Neural cell (in vitro differentiated cells): ENCODE data around the gene GAN. TPM values are rescaled to one million over a fixed set of nuclear protein-coding genes. Genes with fewer than 3 reads are reported as not detected.

Experiments used
- H2AFZ ChIP-seq: fragments of 200-600, 300-800 bp; sonication (generic), shearing (Covaris generic); 2 replicates; pipeline ENCODE4 v1.6.0; 2014; ENCODE audit warnings: low read depth, mild to moderate bottlenecking, antibody characterized with exemption, low read length, moderate library complexity
- H3F3A ChIP-seq: fragments of 200-600 bp; shearing (Covaris generic); 2 replicates; pipeline ENCODE4 v1.6.1; 2016; ENCODE audit warnings: mild to moderate bottlenecking, moderate library complexity, mixed read lengths, antibody characterized with exemption, low read length; ENCODE audit not compliant: insufficient read depth, poor library complexity, severe bottlenecking
- H3K27ac ChIP-seq: fragments of 200-600, 300-800 bp; sonication (generic), shearing (Covaris generic); 2 replicates; pipeline ENCODE4 v1.5.1; 2014; ENCODE audit warnings: mild to moderate bottlenecking, low read length, moderate library complexity
- H3K27me3 ChIP-seq: fragments of 300-800, 200-600 bp; sonication (generic), shearing (Covaris generic); 2 replicates; pipeline ENCODE4 v1.6.0; 2014; ENCODE audit warnings: mild to moderate bottlenecking, low read depth, low read length, moderate library complexity; ENCODE audit not compliant: insufficient read depth
- H3K36me3 ChIP-seq: fragments of 300-800, 200-600 bp; sonication (generic), shearing (Covaris generic); 2 replicates; pipeline ENCODE4 v1.5.1; 2014; ENCODE audit warnings: mild to moderate bottlenecking, antibody characterized with exemption, low read length, moderate library complexity; ENCODE audit not compliant: insufficient read depth
- H3K4me2 ChIP-seq: fragments of 300-800, 200-600 bp; sonication (generic), shearing (Covaris generic); 2 replicates; pipeline ENCODE4 v1.6.0; 2014; ENCODE audit warnings: mild to moderate bottlenecking, low read length
- H3K4me3 ChIP-seq: fragments of 300-800, 200-600 bp; sonication (generic), shearing (Covaris generic); 2 replicates; pipeline ENCODE4 v1.5.1; 2014; ENCODE audit warnings: mild to moderate bottlenecking, low read length, moderate library complexity
- H3K79me2 ChIP-seq: fragments of 200-600 bp; shearing (Covaris generic); replicated peaks from 2 replicates; pipeline ENCODE4 v1.6.0; 2014; ENCODE audit warnings: mild to moderate bottlenecking, low read length, moderate library complexity; ENCODE audit not compliant: insufficient read depth
- H3K9ac ChIP-seq: fragments of 300-800, 200-600 bp; sonication (generic), shearing (Covaris generic); 2 replicates; pipeline ENCODE4 v1.6.1; 2016; ENCODE audit warnings: mild to moderate bottlenecking, low read length, mixed read lengths
- H3K9me2 ChIP-seq: fragments of 200-600 bp; shearing (Covaris generic); 2 replicates; pipeline ENCODE4 v1.6.1; 2016; ENCODE audit warnings: mild to moderate bottlenecking, low read length, mixed read lengths; ENCODE audit not compliant: insufficient read depth
- H3K9me3 ChIP-seq: fragments of 200-600, 300-800 bp; sonication (generic), shearing (Covaris generic); 2 replicates; pipeline ENCODE4 v1.6.1; 2016; ENCODE audit warnings: mild to moderate bottlenecking, mixed run types, low read length, moderate library complexity, mixed read lengths
- H4K20me1 ChIP-seq: fragments of 200-600 bp; shearing (Covaris generic); 2 replicates; pipeline ENCODE4 v1.6.1; 2016; ENCODE audit warnings: mild to moderate bottlenecking, mixed run types; ENCODE audit not compliant: insufficient read depth
- CTCF ChIP-seq: fragments of 450-650 bp; IDR thresholded peaks from 2 replicates; pipeline ENCODE4 v1.5.1; 2014; ENCODE audit warnings: antibody characterized with exemption, mild to moderate bottlenecking, moderate library complexity; ENCODE audit not compliant: poor library complexity, severe bottlenecking
- EP300 ChIP-seq: fragments of 450-650 bp; conservative IDR thresholded peaks from 2 replicates; pipeline ENCODE4 v1.6.1; 2014; ENCODE audit warnings: antibody characterized with exemption, mild to moderate bottlenecking, moderate library complexity; ENCODE audit not compliant: poor library complexity, severe bottlenecking
- EZH2 ChIP-seq: fragments of 200-600, 300-800 bp; shearing (Covaris generic), sonication (generic); IDR thresholded peaks from 2 replicates; pipeline ENCODE4 v1.6.1; 2014; ENCODE audit warnings: antibody characterized with exemption, low read length, borderline replicate concordance, mild to moderate bottlenecking; ENCODE audit not compliant: insufficient read depth, poor library complexity, severe bottlenecking
- MXI1 ChIP-seq: fragments of 450-650 bp; conservative IDR thresholded peaks from 2 replicates; pipeline ENCODE4 v1.6.1; 2014; ENCODE audit warnings: antibody characterized with exemption, mild to moderate bottlenecking; ENCODE audit not compliant: poor library complexity, severe bottlenecking
- POLR2AphosphoS5 ChIP-seq: IDR thresholded peaks from 2 replicates; pipeline ENCODE4 v1.6.1; 2012
- RAD21 ChIP-seq: fragments of 450-650 bp; conservative IDR thresholded peaks from 2 replicates; pipeline ENCODE4 v1.6.1; 2014; ENCODE audit warnings: antibody characterized with exemption, mild to moderate bottlenecking, moderate library complexity
- SMC3 ChIP-seq: fragments of 450-650 bp; conservative IDR thresholded peaks from 2 replicates; pipeline ENCODE4 v1.6.1; 2014; ENCODE audit warnings: antibody characterized with exemption, mild to moderate bottlenecking, moderate library complexity; ENCODE audit not compliant: poor library complexity
- TAF1 ChIP-seq: IDR thresholded peaks from 2 replicates; pipeline ENCODE4 v1.6.1; 2012; ENCODE audit warnings: low read depth
- polyA plus RNA-seq: library from polyadenylated mRNA; depleted of rRNA; stranded (reverse); fragments of >200 nt; gene quantifications from 2 replicates; pipeline ENCODE4 v1.2.3, GENCODE V29; 2014
- TF ChIP-seq, protein P1 (sequence below): IDR thresholded peaks from 2 replicates; pipeline ENCODE4 v1.6.1; 2012; ENCODE audit warnings: borderline replicate concordance

The GAN gene
- polyA plus RNA-seq, 1 donor from 2014 or later, result 9.1 TPM

DNA sequence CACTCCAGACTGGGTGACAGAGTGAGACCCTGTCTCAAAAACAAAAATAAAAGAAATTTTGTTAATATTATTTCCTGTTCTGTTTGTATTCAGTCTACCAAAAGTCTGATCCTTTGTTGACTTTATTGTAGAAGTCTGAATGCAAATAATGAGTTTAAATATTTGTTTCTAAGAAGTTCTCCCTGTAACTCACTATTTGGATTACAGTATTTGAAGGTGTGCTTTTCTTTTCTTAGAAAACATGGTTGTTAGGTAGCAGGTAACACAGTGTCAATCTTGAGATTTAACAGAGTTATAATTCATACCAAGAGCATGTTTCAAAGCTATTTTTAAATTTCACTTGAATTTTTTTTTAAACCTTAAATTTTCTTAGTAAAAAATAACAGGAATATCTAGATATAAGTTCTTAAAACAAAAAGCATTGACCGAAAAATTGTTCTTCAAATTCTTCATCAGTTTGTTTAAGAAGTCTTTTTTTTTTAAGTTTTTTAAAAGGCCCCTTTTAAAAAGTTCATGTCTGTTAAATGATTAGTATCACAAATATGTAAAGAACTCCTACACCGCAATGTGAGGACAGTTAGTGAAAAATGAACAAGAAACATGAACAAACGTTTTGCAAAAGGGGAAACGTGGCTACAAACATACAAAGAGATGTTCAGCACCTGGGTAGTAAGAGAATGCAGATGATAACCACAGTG is 35.0 kb downstream of the GAN start:
- H3K4me2 ChIP-seq, result no peak overlapping the region
- no peaks in the 10 kb centered on the region for H3K79me2 ChIP-seq
- TF ChIP-seq EP300 (no peak), POLR2AphosphoS5 (no peak), MXI1 (no peak), RAD21 (no peak), EZH2 (no peak), CTCF (no peak), SMC3 (no peak)
- TF ChIP-seq, protein P1, sequence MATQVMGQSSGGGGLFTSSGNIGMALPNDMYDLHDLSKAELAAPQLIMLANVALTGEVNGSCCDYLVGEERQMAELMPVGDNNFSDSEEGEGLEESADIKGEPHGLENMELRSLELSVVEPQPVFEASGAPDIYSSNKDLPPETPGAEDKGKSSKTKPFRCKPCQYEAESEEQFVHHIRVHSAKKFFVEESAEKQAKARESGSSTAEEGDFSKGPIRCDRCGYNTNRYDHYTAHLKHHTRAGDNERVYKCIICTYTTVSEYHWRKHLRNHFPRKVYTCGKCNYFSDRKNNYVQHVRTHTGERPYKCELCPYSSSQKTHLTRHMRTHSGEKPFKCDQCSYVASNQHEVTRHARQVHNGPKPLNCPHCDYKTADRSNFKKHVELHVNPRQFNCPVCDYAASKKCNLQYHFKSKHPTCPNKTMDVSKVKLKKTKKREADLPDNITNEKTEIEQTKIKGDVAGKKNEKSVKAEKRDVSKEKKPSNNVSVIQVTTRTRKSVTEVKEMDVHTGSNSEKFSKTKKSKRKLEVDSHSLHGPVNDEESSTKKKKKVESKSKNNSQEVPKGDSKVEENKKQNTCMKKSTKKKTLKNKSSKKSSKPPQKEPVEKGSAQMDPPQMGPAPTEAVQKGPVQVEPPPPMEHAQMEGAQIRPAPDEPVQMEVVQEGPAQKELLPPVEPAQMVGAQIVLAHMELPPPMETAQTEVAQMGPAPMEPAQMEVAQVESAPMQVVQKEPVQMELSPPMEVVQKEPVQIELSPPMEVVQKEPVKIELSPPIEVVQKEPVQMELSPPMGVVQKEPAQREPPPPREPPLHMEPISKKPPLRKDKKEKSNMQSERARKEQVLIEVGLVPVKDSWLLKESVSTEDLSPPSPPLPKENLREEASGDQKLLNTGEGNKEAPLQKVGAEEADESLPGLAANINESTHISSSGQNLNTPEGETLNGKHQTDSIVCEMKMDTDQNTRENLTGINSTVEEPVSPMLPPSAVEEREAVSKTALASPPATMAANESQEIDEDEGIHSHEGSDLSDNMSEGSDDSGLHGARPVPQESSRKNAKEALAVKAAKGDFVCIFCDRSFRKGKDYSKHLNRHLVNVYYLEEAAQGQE, result no peak
- no peak overlapping the region for H3K4me3 ChIP-seq
- H3K9me2 ChIP-seq, result no peaks in the 10 kb centered on the region
- H3K9me3 ChIP-seq, result peaks cover 9% of the 10 kb centered on the region
- H3K27ac ChIP-seq, result no peak overlapping the region
- H3K36me3 ChIP-seq, result no peaks in the 10 kb centered on the region
- H3K27me3 ChIP-seq, result no peaks in the 10 kb centered on the region
- H3K9ac ChIP-seq, result no peak overlapping the region
- H2AFZ ChIP-seq, result no peak overlapping the region
- H3F3A ChIP-seq, result no peaks in the 10 kb centered on the region
- H4K20me1 ChIP-seq, result no peaks in the 10 kb centered on the region

- H2AFZ ChIP-seq, result no peak overlapping the region
- H3K27ac ChIP-seq, result no peak overlapping the region
- peaks cover 9% of the 10 kb centered on the region for H3K9me3 ChIP-seq
- no peaks in the 10 kb centered on the region for H3K27me3 ChIP-seq
- H3K4me3 ChIP-seq, result no peak overlapping the region
- H3K79me2 ChIP-seq, result no peaks in the 10 kb centered on the region
- H4K20me1 ChIP-seq, result no peaks in the 10 kb centered on the region
- TF ChIP-seq CTCF (no peak), SMC3 (no peak), RAD21 (no peak), TAF1 (no peak), MXI1 (no peak), POLR2AphosphoS5 (no peak), EZH2 (no peak), EP300 (no peak)
- TF ChIP-seq, protein P1, result no peak
- no peaks in the 10 kb centered on the region for H3F3A ChIP-seq
- H3K36me3 ChIP-seq, result no peaks in the 10 kb centered on the region
- no peak overlapping the region for H3K9ac ChIP-seq
- H3K4me2 ChIP-seq, result no peak overlapping the region
- no peaks in the 10 kb centered on the region for H3K9me2 ChIP-seq
Measured at GRCh38 chr16:81350306-81350615, 35.5 kb downstream of the GAN start.
